H7 (cell line): ENCODE data around the gene EXT2. TPM values are rescaled to one million over a fixed set of nuclear protein-coding genes. Genes with fewer than 3 reads are reported as not detected.
A peak's percentile ranks its signal among the peaks of the same experiment; 100 is the strongest.

Source experiments
- DNase-seq: peaks from one replicate; pipeline ENCODE4 v3.0.0; 2012
- H3K27me3 ChIP-seq: 2 replicates; pipeline ENCODE4 v1.6.0; 2011; ENCODE audit warnings: mild to moderate bottlenecking, low read length; ENCODE audit not compliant: control insufficient read depth, insufficient read depth
- H3K36me3 ChIP-seq: replicated peaks from 2 replicates; pipeline ENCODE4 v1.5.1; 2011; ENCODE audit warnings: low read length; ENCODE audit not compliant: control insufficient read depth, insufficient read depth
- H3K4me3 ChIP-seq: 2 replicates; pipeline ENCODE4 v1.5.1; 2011; ENCODE audit warnings: low read depth, mild to moderate bottlenecking, control low read depth, low read length, moderate library complexity; ENCODE audit not compliant: insufficient read depth
- total RNA-seq: library from RNA; depleted of rRNA; stranded (reverse); fragments of >200 nt; shearing (Covaris generic); gene quantifications from 2 replicates; pipeline ENCODE4 v1.2.3, GENCODE V29; 2014

Gene EXT2
- total RNA-seq, 1 experiment from 2014 or later, result 52.4 TPM

DNA sequence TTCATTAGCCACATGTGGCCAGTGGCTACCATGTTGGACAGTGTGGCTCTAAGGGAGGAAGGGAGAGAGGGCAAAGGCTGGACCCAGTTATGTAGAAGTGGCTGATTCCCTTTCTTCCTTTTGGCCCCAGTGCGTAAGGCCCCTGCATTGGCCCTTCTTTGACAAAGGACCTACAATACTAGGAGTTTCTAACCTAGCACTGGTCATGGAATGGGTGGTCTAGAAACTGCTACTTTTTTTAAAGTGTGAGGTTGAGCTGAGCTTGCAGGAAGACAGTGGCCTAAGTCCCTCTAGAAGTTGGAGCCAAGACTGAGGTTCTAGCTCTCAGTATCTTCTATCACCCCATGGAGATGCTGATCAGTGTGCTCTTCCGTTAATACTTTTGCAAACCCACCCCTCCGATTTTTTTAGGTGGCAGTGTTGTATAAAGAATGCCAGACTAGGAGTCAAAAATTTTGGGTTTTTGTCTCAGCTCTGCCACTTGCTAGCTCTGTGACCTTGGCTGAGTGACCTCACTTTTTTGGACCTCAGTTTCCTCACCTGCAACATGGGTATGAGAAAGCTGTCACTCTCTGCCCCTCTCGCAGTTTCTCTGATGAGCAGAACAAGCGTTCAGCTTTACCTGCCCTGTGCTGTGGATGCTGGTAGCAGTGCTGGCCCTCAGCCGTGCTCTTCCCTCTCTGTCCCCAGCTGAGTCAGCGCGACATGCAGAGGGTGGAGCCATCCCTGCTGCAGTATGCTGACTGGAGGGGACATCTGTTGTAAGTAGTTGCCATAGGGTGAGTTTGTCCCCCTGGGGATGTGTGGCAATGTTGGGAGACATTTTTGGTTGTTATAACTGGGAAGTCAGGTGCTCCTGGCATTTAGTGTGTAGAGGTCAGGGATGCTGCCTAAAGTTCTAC, 22.5 kb upstream of the EXT2 start:
- Histone ChIP-seq H3K27me3 (no peaks in the 10 kb centered on the region), H3K4me3 (no peak overlapping the region), H3K36me3 (no peaks in the 10 kb centered on the region; the same call in none of the 2 replicates)
- peak; percentile 19 for DNase-seq

GRCh38 chr11:44078794-44079193, 16.7 kb upstream of the EXT2 start:
- no peak for DNase-seq
- H3K36me3 ChIP-seq, result no peaks in the 10 kb centered on the region; the same call in none of the 2 replicates
- no peaks in the 10 kb centered on the region for H3K27me3 ChIP-seq
- no peak overlapping the region for H3K4me3 ChIP-seq

DNA sequence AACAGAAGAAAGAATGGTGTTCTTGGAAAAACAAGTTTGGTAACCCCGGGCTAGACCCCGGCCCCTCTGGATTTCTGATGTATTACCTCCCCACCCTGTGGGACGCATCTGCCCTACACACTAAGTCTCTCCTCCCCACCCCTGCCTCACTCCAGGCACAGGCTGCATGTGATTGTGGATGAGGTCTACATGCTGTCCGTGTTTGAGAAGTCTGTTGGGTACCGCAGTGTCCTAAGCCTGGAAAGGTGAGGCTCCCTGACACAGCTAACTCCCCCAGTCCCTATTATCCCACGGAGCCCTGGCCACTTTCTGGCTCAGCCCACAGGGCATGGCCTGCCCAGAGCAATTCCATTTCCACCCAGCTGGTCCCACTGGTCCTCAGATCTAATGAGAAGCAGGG, 16.1 kb upstream of the EXT2 start:
- DNase-seq, result no peak
- no peaks in the 10 kb centered on the region; the same call in none of the 2 replicates for H3K36me3 ChIP-seq
- H3K27me3 ChIP-seq, result no peaks in the 10 kb centered on the region
- H3K4me3 ChIP-seq, result no peak overlapping the region

- H3K27me3 ChIP-seq, result no peaks in the 10 kb centered on the region
- no peak for DNase-seq
- H3K36me3 ChIP-seq, result no peaks in the 10 kb centered on the region; the same call in 1 of the 2 replicates
- H3K4me3 ChIP-seq, result no peak overlapping the region
Measured at GRCh38 chr11:44080951-44081350, 14.5 kb upstream of the EXT2 start.

DNA sequence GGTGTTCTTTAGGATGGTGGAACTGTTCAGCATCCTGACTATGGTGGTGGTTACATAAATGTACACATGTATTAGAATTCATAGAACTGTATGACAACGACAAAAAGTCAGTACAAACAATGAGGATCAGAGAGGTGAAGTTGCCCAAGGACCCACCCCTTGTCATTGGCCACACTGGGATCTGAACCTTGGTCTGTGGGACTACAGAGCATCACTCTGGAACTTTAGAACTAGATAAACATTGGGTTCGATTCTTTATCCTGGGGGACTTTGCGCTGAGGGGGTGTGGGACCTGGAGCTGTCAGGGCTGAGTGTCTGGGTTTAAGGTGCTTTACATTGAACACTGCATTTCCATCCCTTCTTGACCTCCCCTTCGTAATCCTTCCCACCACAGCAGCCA, 12.8 kb upstream of the EXT2 start:
- no peak for DNase-seq

GRCh38 chr11:44083433-44083832, 12.0 kb upstream of the EXT2 start:
- Histone ChIP-seq H3K36me3 (no peaks in the 10 kb centered on the region; the same call in none of the 2 replicates), H3K4me3 (no peak overlapping the region), H3K27me3 (no peaks in the 10 kb centered on the region)
- no peak for DNase-seq

More for the DNA sequence above, 12.8 kb upstream of the EXT2 start:
- Histone ChIP-seq H3K36me3 (no peaks in the 10 kb centered on the region; the same call in none of the 2 replicates), H3K27me3 (no peaks in the 10 kb centered on the region), H3K4me3 (no peak overlapping the region)

GRCh38 chr11:44083906-44084305, 11.6 kb upstream of the EXT2 start:
- DNase-seq, result no peak
- Histone ChIP-seq H3K4me3 (no peak overlapping the region), H3K27me3 (no peaks in the 10 kb centered on the region), H3K36me3 (no peaks in the 10 kb centered on the region; the same call in none of the 2 replicates)

DNA sequence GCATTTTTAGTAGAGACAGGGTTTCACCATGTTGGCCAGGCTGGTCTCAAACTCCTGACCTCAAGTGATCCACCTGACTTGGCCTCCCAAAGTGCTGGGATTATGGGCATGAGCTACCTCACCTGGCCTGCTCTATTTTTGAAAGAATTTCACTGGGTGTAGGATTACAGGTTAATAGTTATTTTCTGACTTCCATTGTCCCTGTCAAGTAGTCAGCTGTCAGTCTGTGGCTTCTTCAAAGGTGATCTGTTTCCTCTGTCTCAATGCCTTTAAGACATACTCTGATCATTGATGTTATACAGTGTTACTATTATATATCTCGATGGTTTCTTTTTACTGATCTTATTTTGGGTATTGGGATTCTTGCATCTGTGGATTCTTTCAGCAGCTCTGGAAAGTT, 10.1 kb upstream of the EXT2 start:
- no peak overlapping the region for H3K4me3 ChIP-seq
- no peaks in the 10 kb centered on the region; the same call in none of the 2 replicates for H3K36me3 ChIP-seq

DNA sequence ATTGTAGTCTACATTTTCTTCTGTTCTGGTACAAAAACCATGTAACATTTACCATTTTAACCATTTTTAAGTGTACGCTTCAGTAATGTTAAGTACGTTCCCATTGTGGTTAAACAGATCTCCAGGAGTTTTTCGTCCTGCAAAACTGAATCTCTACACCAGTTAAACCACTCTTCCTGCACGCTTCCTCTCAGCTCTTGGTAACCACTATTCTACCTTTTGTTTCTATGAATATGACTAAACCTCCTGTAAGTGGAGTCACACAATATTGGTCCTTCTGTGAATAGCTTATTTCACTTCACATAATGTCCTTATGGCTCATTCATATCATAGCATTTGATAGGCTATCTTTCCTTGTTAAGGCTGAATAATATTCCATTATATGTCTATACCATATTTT, 7.1 kb upstream of the EXT2 start:
- Histone ChIP-seq H3K36me3 (no peaks in the 10 kb centered on the region; the same call in none of the 2 replicates), H3K27me3 (no peaks in the 10 kb centered on the region), H3K4me3 (no peak overlapping the region)
- DNase-seq, result no peak

More for the DNA sequence above, 10.1 kb upstream of the EXT2 start:
- H3K27me3 ChIP-seq, result no peaks in the 10 kb centered on the region
- DNase-seq, result no peak

- DNase-seq, result no peak
- Histone ChIP-seq H3K36me3 (no peaks in the 10 kb centered on the region; the same call in 1 of the 2 replicates), H3K4me3 (no peak overlapping the region), H3K27me3 (no peaks in the 10 kb centered on the region)
Measured at GRCh38 chr11:44088871-44089270, 6.6 kb upstream of the EXT2 start.

DNA sequence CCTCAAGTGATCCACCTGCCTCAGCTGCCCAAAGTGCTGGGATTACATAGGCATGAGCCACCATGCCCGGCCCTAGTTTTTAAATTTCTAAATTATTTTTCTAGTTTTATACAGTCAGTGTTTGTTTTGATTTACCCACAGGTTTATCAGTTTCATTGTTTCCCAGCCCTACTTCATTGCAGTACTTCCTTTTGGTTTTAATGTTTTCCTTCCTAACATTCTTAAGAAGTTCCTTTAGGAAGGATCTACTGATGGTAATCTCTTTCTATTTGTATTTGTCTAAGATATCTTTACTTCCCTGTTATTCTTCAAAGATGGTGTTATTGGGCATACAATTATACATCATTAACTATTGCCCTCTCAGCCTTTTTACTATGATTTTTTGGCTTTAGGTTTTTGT, 4.9 kb upstream of the EXT2 start:
- H3K4me3 ChIP-seq, result no peak overlapping the region

GRCh38 chr11:44094260-44094868, 1.1 kb upstream of the EXT2 start:
- no peaks in the 10 kb centered on the region for H3K27me3 ChIP-seq

More for the DNA sequence above, 4.9 kb upstream of the EXT2 start:
- Histone ChIP-seq H3K27me3 (no peaks in the 10 kb centered on the region), H3K36me3 (no peaks in the 10 kb centered on the region; the same call in 1 of the 2 replicates)
- no peak for DNase-seq

DNA sequence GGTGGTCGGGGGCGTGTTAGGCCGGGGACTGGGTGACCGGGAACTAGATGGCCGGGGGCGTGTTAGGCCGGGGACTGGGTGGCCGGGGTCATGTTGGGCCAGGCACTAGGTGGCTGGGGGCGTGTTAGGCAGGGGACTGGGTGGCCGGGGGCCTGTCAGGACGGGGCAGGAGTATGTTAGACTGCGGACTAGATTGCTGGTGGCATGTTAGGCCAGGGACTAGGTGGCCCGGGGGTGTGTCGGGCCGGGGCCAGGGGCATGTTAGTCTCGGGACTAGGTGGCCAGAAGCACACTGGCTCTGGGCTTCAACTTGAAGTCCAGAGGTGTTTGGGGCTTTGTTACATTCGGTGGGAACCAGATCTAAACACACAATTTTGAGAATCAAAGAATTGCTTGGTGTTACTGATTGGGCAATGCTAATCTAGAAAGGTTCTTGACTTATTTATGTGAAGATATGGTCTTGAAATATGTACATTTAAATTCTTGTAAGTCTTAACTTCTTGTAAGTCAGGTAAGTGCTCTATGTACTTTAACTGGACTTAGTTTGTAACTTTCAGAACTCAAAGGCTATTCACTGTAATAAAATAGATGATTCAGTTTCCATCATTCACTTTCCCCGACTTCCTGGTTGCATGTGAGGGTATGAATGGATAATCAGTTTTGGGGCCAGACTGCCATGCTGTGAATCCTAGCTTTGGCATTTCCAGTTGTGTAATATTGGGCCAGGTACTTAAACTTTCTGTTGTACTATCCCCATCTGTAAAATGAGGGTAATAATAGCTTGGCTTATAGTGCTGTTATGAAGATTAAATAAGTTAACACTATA, 1.1 kb downstream of the EXT2 start:
- H3K36me3 ChIP-seq, result no peaks in the 10 kb centered on the region
- no peak for DNase-seq
- H3K27me3 ChIP-seq, result no peaks in the 10 kb centered on the region
- H3K4me3 ChIP-seq, result peak overlapping the region; percentile 79

More at GRCh38 chr11:44094260-44094868, 1.1 kb upstream of the EXT2 start:
- Histone ChIP-seq H3K4me3 (no peak overlapping the region), H3K36me3 (no peaks in the 10 kb centered on the region)
- peak; percentile 85 for DNase-seq

DNA sequence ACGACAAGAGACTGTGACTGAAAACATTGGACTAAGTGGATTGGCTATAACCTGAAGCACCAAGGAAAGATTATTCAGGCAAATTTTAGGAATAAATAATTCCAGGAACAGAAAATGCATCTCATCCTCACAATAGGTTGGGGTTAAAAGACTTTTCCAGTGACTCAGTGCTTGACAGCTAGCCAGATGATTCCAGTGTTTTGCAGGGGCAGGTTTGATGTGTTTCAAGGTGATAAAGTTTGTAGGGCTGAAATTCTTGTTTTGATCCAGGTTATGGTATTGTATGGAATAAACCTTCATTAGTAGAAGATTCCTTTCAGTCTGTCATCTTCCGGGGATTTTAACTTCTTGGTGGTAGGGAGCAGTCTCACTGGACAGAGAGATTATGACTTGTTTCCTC, 2.3 kb downstream of the EXT2 start:
- Histone ChIP-seq H3K4me3 (no peak overlapping the region), H3K27me3 (no peaks in the 10 kb centered on the region), H3K36me3 (no peaks in the 10 kb centered on the region)
- DNase-seq, result no peak
